H1 (cell line): ENCODE data around the gene USP13. TPM values are rescaled to one million over a fixed set of nuclear protein-coding genes. Genes with fewer than 3 reads are reported as not detected.

Experiments
- CBX5 ChIP-seq: fragments of 300-800, 300-1000 bp; sonication (generic); IDR thresholded peaks from 2 replicates; pipeline ENCODE4 v1.7.1; 2016; ENCODE audit warnings: antibody characterized with exemption, low read length, low read depth
- HDAC2 ChIP-seq, 2 experiments: fragments of 300-600 bp in 1 of 2; sonication (generic) in 1 of 2; IDR thresholded peaks; 2 replicates each; pipeline ENCODE4 v1.6.1; 2011 to 2012; ENCODE audit warnings: low read depth in 2 of 2, low read length in 2 of 2, mild to moderate bottlenecking in 2 of 2, moderate library complexity in 2 of 2, borderline replicate concordance in 1 of 2, inconsistent platforms in 1 of 2
- MAFK ChIP-seq: IDR thresholded peaks from 2 replicates; pipeline ENCODE4 v1.6.1; 2012; ENCODE audit warnings: low read depth, mild to moderate bottlenecking, improper control_type of control experiment, low read length
- PHF8 ChIP-seq: fragments of 200-600 bp; sonication (generic); conservative IDR thresholded peaks from 2 replicates; pipeline ENCODE4 v1.7.1; 2012; ENCODE audit warnings: low read depth, mild to moderate bottlenecking, inconsistent platforms, low read length, moderate library complexity
- RNF2 ChIP-seq: fragments of 200-900, 300-1000 bp; sonication (generic); IDR thresholded peaks from 2 replicates; pipeline ENCODE4 v1.7.1; 2016; ENCODE audit warnings: borderline replicate concordance, low read depth, mild to moderate bottlenecking, antibody characterized with exemption, low read length; ENCODE audit not compliant: poor library complexity, severe bottlenecking; ENCODE audit errors: missing control alignments
- SUZ12 ChIP-seq: fragments of 200-600 bp; sonication (generic); IDR thresholded peaks from 2 replicates; pipeline ENCODE4 v1.6.1; 2012; ENCODE audit warnings: mild to moderate bottlenecking, inconsistent platforms, low read length, moderate library complexity, mixed read lengths
- polyA plus RNA-seq, 7 experiments: library from polyadenylated mRNA; depleted of rRNA in 3 of 7; stranded (reverse) in 5 of 7; unstranded in 2 of 7; fragments of >200 nt in 5 of 7; fragments of 200-250 nt in 2 of 7; gene quantifications; 1 replicate in 5 of 7; 2 replicates in 1 of 7; 4 replicates in 1 of 7; pipeline versions ENCODE4 v1.2.1 to v1.2.3, GENCODE V29; 2011 to 2013; ENCODE audit warnings: missing spikeins in 2 of 7, mixed read lengths in 2 of 7
- total RNA-seq: library from RNA; stranded (reverse); fragmentation: NEBNext Ultra II Directional; extraction: Animal tissue kit (Norgen Biotek cat#: 25700); gene quantifications from 2 replicates; pipeline ENCODE4 v1.2.1, GENCODE V29; 2021

USP13 gene
- total and polyA plus RNA-seq, 2 of the 8 experiments (the other 6 are each of a cell fraction or from before 2014, with no cell fraction given): 7.9 to 25.9 TPM

- TF ChIP-seq SUZ12 (no peak), CBX5 (no peak), HDAC2 (IDR thresholded peaks at IDR 0.05; ENCODE audit: borderline replicate concordance in 1 of 2, low read depth in 2 of 2, low read length in 2 of 2) (no peak), MAFK (no peak), PHF8 (no peak), RNF2 (no peak)
These were observed 180.5 kb downstream of the USP13 start (continued) for GRCh38 chr3:179833294-179833693.
